Adrenal gland (tissue), 5 donors: Measurements from ENCODE around the gene HUS1B.

Source experiments
- POLR2A ChIP-seq, 2 donors: fragments of 450-650 bp; IDR thresholded peaks; one replicate each; pipeline ENCODE4 v1.6.1; 2017; ENCODE audit warnings: antibody characterized with exemption in 2 of 2, mild to moderate bottlenecking in 2 of 2, moderate library complexity in 1 of 2
- TF ChIP-seq, protein P1 (sequence below), 6 experiments: fragments of 450-650 bp in 4 of 6; fragments of 200-600 bp in 2 of 6; sonication (generic) in 1 of 6; IDR thresholded peaks; 1 replicate in 5 of 6; 2 replicates in 1 of 6; pipeline versions ENCODE4 v1.5.1 to v1.8.0; 2016 to 2021; ENCODE audit warnings: antibody characterized with exemption in 6 of 6, mild to moderate bottlenecking in 2 of 6, moderate library complexity in 1 of 6
- donor health status: DM: no; HTN: no; CAD: no.

DNA sequence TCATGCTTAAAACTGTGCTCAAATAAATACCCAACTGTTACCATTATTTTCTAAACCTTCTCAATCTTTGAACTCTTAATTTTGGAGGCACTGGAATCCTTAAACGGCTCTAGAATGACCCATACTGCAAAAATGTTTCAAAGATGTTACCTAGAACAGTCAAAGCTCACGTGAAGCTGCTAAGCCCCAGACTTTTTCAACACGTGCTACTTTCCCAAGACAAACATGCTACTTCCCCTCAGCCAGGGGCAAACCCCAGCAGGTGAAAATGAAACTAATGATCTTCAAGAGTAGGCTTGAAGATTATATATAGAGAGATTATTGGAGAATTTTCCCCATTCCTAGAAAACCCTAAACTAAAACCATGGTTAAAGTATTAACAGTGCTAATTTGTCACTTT is 28.1 kb downstream of the HUS1B start:
- TF ChIP-seq, protein P1, sequence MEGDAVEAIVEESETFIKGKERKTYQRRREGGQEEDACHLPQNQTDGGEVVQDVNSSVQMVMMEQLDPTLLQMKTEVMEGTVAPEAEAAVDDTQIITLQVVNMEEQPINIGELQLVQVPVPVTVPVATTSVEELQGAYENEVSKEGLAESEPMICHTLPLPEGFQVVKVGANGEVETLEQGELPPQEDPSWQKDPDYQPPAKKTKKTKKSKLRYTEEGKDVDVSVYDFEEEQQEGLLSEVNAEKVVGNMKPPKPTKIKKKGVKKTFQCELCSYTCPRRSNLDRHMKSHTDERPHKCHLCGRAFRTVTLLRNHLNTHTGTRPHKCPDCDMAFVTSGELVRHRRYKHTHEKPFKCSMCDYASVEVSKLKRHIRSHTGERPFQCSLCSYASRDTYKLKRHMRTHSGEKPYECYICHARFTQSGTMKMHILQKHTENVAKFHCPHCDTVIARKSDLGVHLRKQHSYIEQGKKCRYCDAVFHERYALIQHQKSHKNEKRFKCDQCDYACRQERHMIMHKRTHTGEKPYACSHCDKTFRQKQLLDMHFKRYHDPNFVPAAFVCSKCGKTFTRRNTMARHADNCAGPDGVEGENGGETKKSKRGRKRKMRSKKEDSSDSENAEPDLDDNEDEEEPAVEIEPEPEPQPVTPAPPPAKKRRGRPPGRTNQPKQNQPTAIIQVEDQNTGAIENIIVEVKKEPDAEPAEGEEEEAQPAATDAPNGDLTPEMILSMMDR (IDR thresholded peaks at IDR 0.05), result no peak
- TF ChIP-seq POLR2A (IDR thresholded peaks at IDR 0.05), result no peak
